AML-193 (cell line): ENCODE results near the gene GPER1.

ENCODE experiments used
- DNase-seq, 2 experiments: peaks; one replicate each; lab custom pipeline; 2025; lab: John Stamatoyannopoulos, UW

Gene GPER1

GRCh38 chr7:1120791-1121190 is 32.9 kb downstream of the GPER1 start:
- DNase-seq = no peak

GRCh38 chr7:1121476-1121875 is 33.6 kb downstream of the GPER1 start:
- no peak for DNase-seq

GRCh38 chr7:1121886-1122831 is 34.2 kb downstream of the GPER1 start:
- DNase-seq = no peak

GRCh38 chr7:1122832-1123501 is 35.1 kb downstream of the GPER1 start:
- no peak for DNase-seq

GRCh38 chr7:1123715-1124114 is 35.8 kb downstream of the GPER1 start:
- DNase-seq = no peak

GRCh38 chr7:1124164-1124563 is 36.3 kb downstream of the GPER1 start:
- no peak for DNase-seq

- DNase-seq = no peak
Measured at GRCh38 chr7:1124816-1125602, 37.1 kb downstream of the GPER1 start.

GRCh38 chr7:1125603-1125969 is 37.7 kb downstream of the GPER1 start:
- no peak for DNase-seq

GRCh38 chr7:1127001-1127400 is 39.1 kb downstream of the GPER1 start:
- no peak for DNase-seq

- no peak for DNase-seq
Measured at GRCh38 chr7:1129431-1129830, 41.5 kb downstream of the GPER1 start.

GRCh38 chr7:1130021-1130990 is 42.4 kb downstream of the GPER1 start:
- no peak for DNase-seq

GRCh38 chr7:1131471-1132265 is 43.8 kb downstream of the GPER1 start:
- no peak for DNase-seq

GRCh38 chr7:1134951-1135350 is 47.0 kb downstream of the GPER1 start:
- DNase-seq = no peak

GRCh38 chr7:1136841-1137516 is 49.1 kb downstream of the GPER1 start:
- peak; percentile 18 to 20 for DNase-seq

- DNase-seq = no peak
Measured at GRCh38 chr7:1137517-1138167, 49.7 kb downstream of the GPER1 start.

GRCh38 chr7:1140476-1141104 is 52.7 kb downstream of the GPER1 start:
- DNase-seq = no peak

- no peak for DNase-seq
Measured at GRCh38 chr7:1141651-1142050, 53.7 kb downstream of the GPER1 start.

GRCh38 chr7:1142051-1142635 is 54.2 kb downstream of the GPER1 start:
- no peak for DNase-seq
